ENCODE measurements around the gene FBXO40.
"Not testable (repeated sequence)": the region's sequence is repeated elsewhere in the genome, so short reads cannot be mapped to it uniquely, and the experiment has no call there.

The FBXO40 gene

GRCh38 chr3:121592856-121593702, at the start of gene FBXO40:
Gene FBXO40, plus strand, starts transcription at chr3:121593379. Its CDS starts 27,197 bp downstream, at chr3:121620576.
- DNase-seq (ENCODE audit: low spot score) = peak; percentile 20

GRCh38 chr3:121545049-121545573, 48.1 kb upstream of the FBXO40 start:
- DNase-seq (ENCODE audit: low spot score) = peak; percentile 25

- DNase-seq (ENCODE audit: low spot score) = peak; percentile 96
Measured at GRCh38 chr3:121545574-121546455, 47.4 kb upstream of the FBXO40 start, which contains the start of gene POLQ. Gene POLQ, minus strand, starts transcription at chr3:121545988. Its CDS starts 111 bp downstream, at chr3:121545877.

GRCh38 chr3:121552379-121552778, 40.8 kb upstream of the FBXO40 start:
- no peak for DNase-seq (ENCODE audit: low spot score)

GRCh38 chr3:121552797-121553196, 40.4 kb upstream of the FBXO40 start:
- no peak for DNase-seq (ENCODE audit: low spot score)

GRCh38 chr3:121557426-121557934, 35.7 kb upstream of the FBXO40 start:
- no peak for DNase-seq (ENCODE audit: low spot score)

GRCh38 chr3:121562148-121562547, 31.0 kb upstream of the FBXO40 start:
- no peak for DNase-seq (ENCODE audit: low spot score)

- DNase-seq (ENCODE audit: low spot score) = no peak
Measured at GRCh38 chr3:121566773-121567172, 26.4 kb upstream of the FBXO40 start.

- no peak for DNase-seq (ENCODE audit: low spot score)
Measured at GRCh38 chr3:121567649-121568048, 25.5 kb upstream of the FBXO40 start, which contains the start of gene ARGFX. Gene ARGFX, plus strand, starts transcription at chr3:121567949. Its CDS starts 2,765 bp downstream, at chr3:121570714.

- no peak for DNase-seq (ENCODE audit: low spot score)
Measured at GRCh38 chr3:121574449-121574848, 18.7 kb upstream of the FBXO40 start.

GRCh38 chr3:121581691-121582090, 11.5 kb upstream of the FBXO40 start:
- DNase-seq (ENCODE audit: low spot score) = no peak

GRCh38 chr3:121584418-121584817, 8.8 kb upstream of the FBXO40 start:
- DNase-seq (ENCODE audit: low spot score) = no peak

- not testable (repeated sequence) for DNase-seq (ENCODE audit: low spot score)
Measured at GRCh38 chr3:121593806-121594205, 627 bp downstream of the FBXO40 start.

- no peak for DNase-seq (ENCODE audit: low spot score)
Measured at GRCh38 chr3:121594850-121595249, 1.7 kb downstream of the FBXO40 start.

- DNase-seq (ENCODE audit: low spot score) = no peak
Measured at GRCh38 chr3:121595765-121596406, 2.7 kb downstream of the FBXO40 start.

- DNase-seq (ENCODE audit: low spot score) = no peak
Measured at GRCh38 chr3:121598564-121598963, 5.4 kb downstream of the FBXO40 start.

GRCh38 chr3:121599900-121600299, 6.7 kb downstream of the FBXO40 start:
- not testable (repeated sequence) for DNase-seq (ENCODE audit: low spot score)

GRCh38 chr3:121601212-121601812, 8.1 kb downstream of the FBXO40 start:
- DNase-seq (ENCODE audit: low spot score) = peak; percentile 3

- DNase-seq (ENCODE audit: low spot score) = peak; percentile 14
Measured at GRCh38 chr3:121604759-121605158, 11.6 kb downstream of the FBXO40 start.

GRCh38 chr3:121606106-121606505, 12.9 kb downstream of the FBXO40 start:
- DNase-seq (ENCODE audit: low spot score) = no peak

- DNase-seq (ENCODE audit: low spot score) = no peak
Measured at GRCh38 chr3:121619691-121620090, 26.5 kb downstream of the FBXO40 start.
